Ascending aorta (tissue), 2 donors: ENCODE data around the gene NPEPPS. TPM values are rescaled to one million over a fixed set of nuclear protein-coding genes. Genes with fewer than 3 reads are reported as not detected.

Experiments
- DNase-seq, 2 donors: peaks; one replicate each; pipeline ENCODE4 v3.0.0-alpha.2; 2019; ENCODE audit warnings: low spot score in 2 of 2
- H3K27ac ChIP-seq, 2 donors: fragments of 200-600 bp; sonication (generic); one replicate each; pipeline ENCODE4 v1.5.1; 2016 to 2017; ENCODE audit warnings: mild to moderate bottlenecking in 1 of 2
- H3K27me3 ChIP-seq: fragments of 200-600 bp; sonication (generic); one replicate; pipeline ENCODE4 v1.5.1; 2017
- H3K36me3 ChIP-seq, 2 donors: fragments of 200-600 bp; sonication (generic); one replicate each; pipeline ENCODE4 v1.5.1; 2016
- H3K4me1 ChIP-seq, 2 donors: fragments of 200-600 bp; sonication (generic); one replicate each; pipeline ENCODE4 v1.5.1; 2016 to 2017; ENCODE audit warnings: mild to moderate bottlenecking in 1 of 2
- H3K4me3 ChIP-seq, 2 donors: fragments of 200-600 bp; sonication (generic); one replicate each; pipeline ENCODE4 v1.5.1; 2016 to 2017; ENCODE audit warnings: mild to moderate bottlenecking in 1 of 2
- H3K9me3 ChIP-seq, 2 donors: fragments of 200-600 bp; sonication (generic); one replicate each; pipeline ENCODE4 v1.5.1; 2016
- CTCF ChIP-seq, 3 experiments: fragments of 200-600 bp in 2 of 3; fragments of 450-650 bp in 1 of 3; sonication (generic) in 2 of 3; IDR thresholded peaks; one replicate each; pipeline ENCODE4 v1.5.1; 2016 to 2019; ENCODE audit warnings: antibody characterized with exemption in 3 of 3, mild to moderate bottlenecking in 1 of 3, moderate library complexity in 1 of 3
- intact Hi-C: fragments of 100-400 bp; cut with DNase I; formaldehyde crosslinking; loops from one replicate; pipeline ENCODE4 v1.15.1; 2023
- total RNA-seq: library from RNA; depleted of rRNA; stranded (reverse); fragments of >200 nt; gene quantifications from one replicate; pipeline ENCODE4 v1.1.0, GENCODE V29; 2016

Gene NPEPPS
- total RNA-seq, 1 donor from 2014 or later, result 23.3 TPM

DNA sequence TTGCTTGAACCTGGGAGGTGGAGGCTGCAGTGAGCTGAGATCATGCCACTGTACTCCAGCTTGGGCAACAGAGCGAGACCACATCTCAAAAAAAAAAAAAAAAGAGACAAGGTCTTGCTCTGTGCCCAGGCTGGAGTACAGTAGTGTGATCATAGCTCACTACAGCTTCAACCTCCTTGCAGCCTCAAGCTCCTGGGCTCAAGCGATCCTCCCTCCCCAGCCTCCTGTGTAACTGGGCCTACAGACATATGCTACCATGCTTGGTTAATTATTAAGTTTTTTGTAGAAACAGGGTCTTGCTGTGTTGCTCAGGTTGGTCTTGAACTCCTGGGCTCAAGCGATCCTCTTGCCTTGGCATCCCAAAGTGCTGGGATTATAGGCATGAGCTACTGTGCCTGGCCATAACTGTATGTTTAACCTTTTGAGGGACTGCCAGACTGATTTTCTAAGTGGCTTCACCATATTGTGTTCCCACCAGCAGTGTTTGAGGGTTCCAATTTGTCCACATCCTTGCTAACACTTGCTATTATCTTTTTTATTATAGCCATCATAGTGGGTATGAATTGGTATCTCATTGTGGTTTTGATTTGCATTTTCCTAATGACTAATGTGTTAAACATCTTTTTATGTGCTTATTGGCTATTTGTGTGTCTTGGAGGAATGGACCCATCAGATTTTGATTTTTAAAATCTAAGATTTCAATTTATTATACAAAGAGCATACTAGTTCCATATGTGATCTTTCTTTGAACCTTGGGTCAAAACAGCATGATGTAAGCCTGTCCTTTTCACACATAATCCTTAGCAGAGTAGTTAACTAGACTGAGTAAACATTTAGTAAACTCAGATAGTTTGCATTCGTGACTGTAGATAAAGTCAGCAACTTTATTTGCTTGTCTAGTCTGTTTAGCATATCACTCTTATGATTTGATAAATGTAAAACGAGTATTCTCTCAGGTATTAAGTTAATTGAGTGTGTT, 80.8 kb downstream of the NPEPPS start:
- no peak overlapping the region for H3K4me3 ChIP-seq
- H3K27me3 ChIP-seq, result no peaks in the 10 kb centered on the region
- TF ChIP-seq CTCF (IDR thresholded peaks at IDR 0.05), result no peak
- H3K36me3 ChIP-seq, result peaks cover 22 to 49% of the 10 kb centered on the region in 2 donors
- no peak overlapping the region for H3K27ac ChIP-seq
- H3K9me3 ChIP-seq, result no peaks in the 10 kb centered on the region
- intact Hi-C loops, result loop anchor here (10.0 kb wide), 1 partner anchor 387 kb away; no protein-coding TSS in a partner anchor
- DNase-seq, result no peak
- H3K4me1 ChIP-seq, result no peaks in the 10 kb centered on the region

- peaks cover 0 to 11% of the 10 kb centered on the region in 2 donors for H3K4me1 ChIP-seq
- H3K36me3 ChIP-seq, result peaks cover 32 to 55% of the 10 kb centered on the region in 2 donors
- H3K27me3 ChIP-seq, result no peaks in the 10 kb centered on the region
- H3K9me3 ChIP-seq, result no peaks in the 10 kb centered on the region
- H3K4me3 ChIP-seq, result no peak overlapping the region
- no peak for DNase-seq
- H3K27ac ChIP-seq, result peak overlapping the region; percentile 19 to 39
- TF ChIP-seq CTCF (IDR thresholded peaks at IDR 0.05), result peak; percentile 67 to 77 (median 74)
- intact Hi-C loops, result loop anchor here (2.0 to 10.0 kb wide), 2 partner anchors 115 to 391 kb away; no protein-coding TSS in a partner anchor
These were observed 85.0 kb downstream of the NPEPPS start for GRCh38 chr17:47615766-47616424.

DNA sequence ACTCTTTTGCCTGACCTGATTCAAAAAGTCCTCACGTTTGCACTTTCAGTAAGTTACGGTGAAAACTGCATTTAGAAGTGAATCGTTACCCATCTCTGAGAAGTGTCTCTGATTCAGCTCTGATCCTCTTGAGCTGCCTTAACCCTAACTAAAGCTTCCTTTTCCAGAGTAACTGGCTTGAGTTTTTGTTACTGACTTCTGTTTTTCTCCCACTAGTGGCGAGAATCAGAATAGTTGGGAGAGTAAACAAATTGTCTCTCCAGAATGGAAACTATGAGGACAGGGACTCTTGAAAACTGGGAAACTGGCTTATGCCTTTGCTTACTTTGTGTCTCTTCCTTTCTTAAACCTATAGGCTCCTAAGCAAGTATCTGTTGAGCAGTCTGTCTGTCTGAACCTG, 87.5 kb downstream of the NPEPPS start:
- Histone ChIP-seq H3K4me1 (peaks cover 0 to 26% of the 10 kb centered on the region in 2 donors), H3K36me3 (peaks cover 41 to 43% of the 10 kb centered on the region in 2 donors), H3K27me3 (no peaks in the 10 kb centered on the region), H3K27ac (peak overlapping the region; percentile 72 to 79), H3K9me3 (no peaks in the 10 kb centered on the region), H3K4me3 (no peak overlapping the region)
- no peak for TF ChIP-seq CTCF (IDR thresholded peaks at IDR 0.05)
- intact Hi-C loops, result loop anchor here (10.0 kb wide), 1 partner anchor 394 kb away; no protein-coding TSS in a partner anchor
- no peak for DNase-seq

DNA sequence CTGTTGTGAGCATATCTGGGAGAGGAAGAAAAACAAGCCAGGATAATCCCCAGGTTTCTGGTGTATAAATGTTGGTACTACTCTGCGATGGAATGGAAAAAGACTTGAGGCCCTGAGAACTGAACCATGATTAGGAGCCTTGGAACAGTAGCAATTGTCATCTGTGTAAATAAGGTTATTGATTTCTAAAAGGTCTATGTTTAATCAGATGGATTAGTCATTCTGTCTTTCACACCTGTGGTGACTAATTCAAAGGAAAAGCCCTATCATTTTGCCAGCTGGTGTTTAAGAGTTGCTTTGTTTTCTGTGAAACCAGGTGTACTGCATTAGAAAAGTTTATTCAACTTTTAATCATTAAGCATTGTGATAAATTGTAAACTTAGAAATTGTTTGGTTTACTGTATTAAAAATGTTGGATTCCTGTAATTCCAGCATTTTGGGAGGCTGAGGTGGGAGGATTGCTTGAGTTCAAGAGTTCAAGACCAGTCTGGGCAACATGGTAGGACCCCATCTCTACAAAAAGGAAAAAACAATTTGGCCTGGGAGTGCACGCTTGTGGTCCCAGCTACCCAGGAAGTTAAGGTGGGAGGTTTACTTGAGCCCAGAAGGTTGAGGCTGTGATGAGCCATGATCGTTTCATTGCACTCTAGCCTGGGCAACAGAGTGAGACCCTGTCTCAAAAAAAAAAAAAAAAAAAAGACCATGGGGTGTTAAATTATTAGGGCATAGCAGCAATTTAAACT, 89.8 kb downstream of the NPEPPS start:
- Histone ChIP-seq H3K9me3 (no peaks in the 10 kb centered on the region), H3K27me3 (no peaks in the 10 kb centered on the region), H3K36me3 (peaks cover 36 to 41% of the 10 kb centered on the region in 2 donors), H3K27ac (peak overlapping the region; percentile 72 to 79), H3K4me3 (no peak overlapping the region), H3K4me1 (peaks cover 0 to 26% of the 10 kb centered on the region in 2 donors)
- intact Hi-C loops, result no loop called here
- TF ChIP-seq CTCF (IDR thresholded peaks at IDR 0.05), result no peak
- DNase-seq, result no peak
